GM12878 (cell line): ENCODE measurements around the gene ACAP2. TPM values are rescaled to one million over a fixed set of nuclear protein-coding genes. Genes with fewer than 3 reads are reported as not detected.

Source experiments
- CUX1 ChIP-seq: IDR thresholded peaks from 2 replicates; pipeline ENCODE4 v1.6.1; 2012; ENCODE audit warnings: improper control_type of control experiment, low read depth, low read length; ENCODE audit not compliant: insufficient replicate concordance
- HDAC6 ChIP-seq: fragments of 200-600 bp; sonication (generic); IDR thresholded peaks from one replicate; pipeline ENCODE4 v1.8.0; 2017; ENCODE audit warnings: antibody characterized with exemption; ENCODE audit not compliant: unreplicated experiment
- MLLT1 ChIP-seq: fragments of 450-650 bp; IDR thresholded peaks from 2 replicates; pipeline ENCODE4 v1.6.1; 2016; ENCODE audit warnings: mild to moderate bottlenecking
- MYC ChIP-seq: IDR thresholded peaks from 2 replicates; pipeline ENCODE4 v1.6.1; 2011; ENCODE audit warnings: mild to moderate bottlenecking, low read length, moderate library complexity, inconsistent platforms; ENCODE audit not compliant: insufficient read depth, insufficient replicate concordance, insufficient read length, severe bottlenecking
- NR2F1 ChIP-seq: fragments of 450-650 bp; conservative IDR thresholded peaks from 2 replicates; pipeline ENCODE4 v1.6.1; 2017; ENCODE audit warnings: mild to moderate bottlenecking
- POLR2AphosphoS5 ChIP-seq: IDR thresholded peaks from 2 replicates; pipeline ENCODE4 v1.6.1; 2011; ENCODE audit warnings: mild to moderate bottlenecking, low read length, inconsistent platforms
- TAF1 ChIP-seq: IDR thresholded peaks from 2 replicates; pipeline ENCODE4 v1.6.1; 2011; ENCODE audit warnings: mild to moderate bottlenecking, low read depth, low read length, borderline replicate concordance
- USF2 ChIP-seq: IDR thresholded peaks from 2 replicates; pipeline ENCODE4 v1.6.1; 2011; ENCODE audit warnings: low read depth, low read length, improper control_type of control experiment, borderline replicate concordance
- ZNF207 ChIP-seq: fragments of 450-650 bp; IDR thresholded peaks from 2 replicates; pipeline ENCODE4 v1.6.1; 2014; ENCODE audit warnings: antibody characterized with exemption, mild to moderate bottlenecking, borderline replicate concordance
- polyA plus RNA-seq, 11 experiments: library from polyadenylated mRNA; depleted of rRNA in 4 of 11; unstranded in 6 of 11; stranded (reverse) in 5 of 11; fragments of >200 nt; fragmentation: Nextera tagmentation in 4 of 11; fragmentation: Illumina TruSeq in 1 of 11; extraction: Ambion mirVana in 4 of 11; extraction: Trizol in 1 of 11; gene quantifications; 1 replicate in 1 of 11; 2 replicates in 10 of 11; pipeline versions ENCODE4 v1.2.1 to v1.2.3, GENCODE V29; 2011 to 2016; ENCODE audit warnings: inconsistent platforms in 2 of 11, missing spikeins in 2 of 11, low read depth in 1 of 11
- total RNA-seq, 4 experiments: library from RNA; depleted of rRNA in 3 of 4; stranded (reverse); fragments of >200 nt in 3 of 4; fragmentation: Illumina TruSeq in 1 of 4; extraction: Trizol in 1 of 4; gene quantifications; 2 replicates each; pipeline versions ENCODE4 v1.2.1 to v1.2.3, GENCODE V29; 2013 to 2021

The ACAP2 gene
- total and polyA plus RNA-seq, 10 of the 15 experiments (the other 5 are each of a cell fraction or from before 2014, with no cell fraction given): 7.1 to 53.8 (median 35.7) TPM

- TF ChIP-seq USF2 (no peak), ZNF207 (no peak), HDAC6 (no peak), TAF1 (no peak), MYC (no peak), CUX1 (no peak), NR2F1 (no peak), POLR2AphosphoS5 (no peak), MLLT1 (no peak)
Observed at GRCh38 chr3:195468391-195468776, 25.6 kb upstream of the ACAP2 start (continued).
